Retinal pigment epithelial cell (primary cell): ENCODE data around the gene MPST.

Source experiments
- DNase-seq: peaks from one replicate; pipeline ENCODE4 v3.0.0-alpha.2; 2010; ENCODE audit warnings: low read depth
- H3K4me3 ChIP-seq: 2 replicates; pipeline ENCODE4 v1.5.1; 2011; ENCODE audit warnings: mild to moderate bottlenecking, low read length, control low read depth, moderate library complexity
- TF ChIP-seq, protein P1 (sequence below): conservative IDR thresholded peaks from 2 replicates; pipeline ENCODE4 v1.5.1; 2011; ENCODE audit warnings: low read depth, low read length, control low read depth, inconsistent platforms

MPST gene

DNA sequence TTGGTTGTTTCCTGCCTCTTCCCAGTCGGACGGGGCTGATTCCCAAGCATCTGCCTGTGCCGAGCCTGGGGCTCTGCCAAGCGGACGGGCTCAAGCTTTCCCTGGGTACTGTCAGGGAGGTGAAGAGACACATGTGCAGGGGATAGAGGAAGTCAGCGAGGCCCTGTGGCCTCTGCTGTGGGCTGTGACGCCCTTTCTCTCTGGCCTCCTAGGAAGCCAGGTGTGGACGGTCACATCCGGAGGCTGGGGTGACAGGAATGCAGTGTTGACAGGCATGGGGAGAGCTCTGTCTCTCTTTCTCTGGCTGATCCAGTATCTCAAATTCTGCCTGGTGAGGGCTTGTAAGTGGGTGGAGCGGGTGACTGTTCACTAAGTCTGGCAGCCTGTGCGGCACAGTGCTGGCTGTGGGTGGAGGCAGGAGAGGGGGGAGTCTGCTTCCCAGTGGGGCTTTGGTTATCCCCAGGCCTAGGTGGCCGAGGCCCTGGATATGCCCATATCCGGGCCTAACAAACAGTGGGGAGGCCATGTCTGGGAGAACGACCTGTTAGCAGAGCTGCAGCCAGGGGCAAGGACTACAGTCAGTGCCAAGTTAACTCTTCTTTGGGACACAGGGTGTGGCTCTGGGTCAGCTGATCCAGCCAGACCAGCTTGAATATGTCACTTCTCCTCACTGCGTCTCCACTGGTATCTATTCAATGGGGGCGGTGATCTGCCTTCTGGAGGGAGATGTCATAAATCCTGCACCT, 33.9 kb downstream of the MPST start:
- no peak overlapping the region for H3K4me3 ChIP-seq
- TF ChIP-seq, protein P1, sequence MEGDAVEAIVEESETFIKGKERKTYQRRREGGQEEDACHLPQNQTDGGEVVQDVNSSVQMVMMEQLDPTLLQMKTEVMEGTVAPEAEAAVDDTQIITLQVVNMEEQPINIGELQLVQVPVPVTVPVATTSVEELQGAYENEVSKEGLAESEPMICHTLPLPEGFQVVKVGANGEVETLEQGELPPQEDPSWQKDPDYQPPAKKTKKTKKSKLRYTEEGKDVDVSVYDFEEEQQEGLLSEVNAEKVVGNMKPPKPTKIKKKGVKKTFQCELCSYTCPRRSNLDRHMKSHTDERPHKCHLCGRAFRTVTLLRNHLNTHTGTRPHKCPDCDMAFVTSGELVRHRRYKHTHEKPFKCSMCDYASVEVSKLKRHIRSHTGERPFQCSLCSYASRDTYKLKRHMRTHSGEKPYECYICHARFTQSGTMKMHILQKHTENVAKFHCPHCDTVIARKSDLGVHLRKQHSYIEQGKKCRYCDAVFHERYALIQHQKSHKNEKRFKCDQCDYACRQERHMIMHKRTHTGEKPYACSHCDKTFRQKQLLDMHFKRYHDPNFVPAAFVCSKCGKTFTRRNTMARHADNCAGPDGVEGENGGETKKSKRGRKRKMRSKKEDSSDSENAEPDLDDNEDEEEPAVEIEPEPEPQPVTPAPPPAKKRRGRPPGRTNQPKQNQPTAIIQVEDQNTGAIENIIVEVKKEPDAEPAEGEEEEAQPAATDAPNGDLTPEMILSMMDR, result no peak
- no peak for DNase-seq

DNA sequence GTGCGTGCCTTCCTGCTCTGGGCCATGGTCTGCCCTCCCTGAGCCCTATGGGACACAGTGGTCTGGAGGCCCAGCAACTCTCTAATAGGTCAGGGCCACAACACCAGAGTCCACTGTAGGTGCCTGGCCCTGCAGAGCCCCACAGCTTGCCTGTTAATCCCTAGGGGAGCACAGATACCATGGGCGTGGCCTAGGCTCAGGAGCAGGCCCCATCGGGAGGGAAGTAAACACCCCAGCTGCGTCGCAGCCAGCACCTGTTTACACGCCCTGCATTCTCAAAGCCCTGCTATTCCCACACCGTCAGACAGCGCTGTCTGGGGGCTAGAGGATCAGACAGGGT, 34.5 kb downstream of the MPST start:
- no peak overlapping the region for H3K4me3 ChIP-seq
- no peak for DNase-seq
- TF ChIP-seq, protein P1, result no peak

DNA sequence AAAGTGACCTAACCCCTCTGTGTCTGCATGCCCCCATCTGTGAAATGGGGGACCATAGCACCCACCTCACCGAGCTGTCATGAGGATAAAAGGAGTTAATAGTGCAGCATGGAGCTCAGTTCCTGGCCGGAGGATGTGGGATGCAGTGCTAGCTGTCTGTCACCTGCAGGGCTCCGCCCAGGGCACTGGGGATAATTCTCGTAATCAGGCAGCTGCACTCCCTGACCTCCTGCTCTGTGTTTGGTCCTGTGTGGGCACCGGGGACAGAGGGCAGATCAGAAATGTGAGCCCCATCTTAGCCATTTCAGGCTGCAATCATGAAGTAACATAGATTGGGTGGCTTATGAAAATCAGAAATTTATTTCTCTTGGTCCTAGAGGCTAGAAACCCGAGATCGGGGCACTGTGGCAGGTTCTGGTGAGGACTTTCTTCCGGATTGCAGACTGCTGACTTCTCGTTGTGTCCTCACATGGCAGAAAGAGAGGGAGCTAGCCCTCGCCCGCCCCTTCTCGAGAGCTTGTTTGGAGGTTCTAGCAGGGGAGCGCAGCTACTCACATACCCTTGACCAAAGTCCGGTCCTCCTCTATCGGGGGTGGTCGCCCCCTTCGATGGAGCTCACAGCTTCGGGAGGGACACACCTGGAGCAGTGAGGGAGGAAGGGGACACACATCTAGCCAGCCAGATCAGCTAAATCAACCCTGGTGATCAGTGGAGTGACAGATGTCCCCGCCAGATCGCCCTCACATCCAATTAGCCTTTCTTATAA, 35.2 kb downstream of the MPST start:
- no peak overlapping the region for H3K4me3 ChIP-seq
- no peak for DNase-seq
- TF ChIP-seq, protein P1, result no peak

DNA sequence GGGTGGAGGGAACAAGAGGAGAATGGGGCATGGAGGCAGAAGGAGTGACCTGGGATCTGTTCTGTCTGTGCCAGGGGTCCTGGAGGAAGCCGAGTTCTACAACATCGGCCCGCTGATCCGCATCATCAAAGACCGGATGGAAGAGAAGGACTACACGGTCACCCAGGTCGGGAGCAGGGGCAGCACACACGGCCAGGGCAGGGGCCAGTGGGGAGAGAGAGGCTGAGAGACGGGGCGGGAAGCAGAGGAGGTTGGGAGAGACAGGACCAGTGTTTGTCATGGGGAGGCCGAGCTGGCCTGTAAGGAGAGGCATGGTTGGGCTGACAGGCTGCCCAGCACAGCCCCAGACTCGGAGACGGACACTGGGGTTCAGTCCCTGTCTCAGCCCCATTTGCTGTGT, 36.7 kb downstream of the MPST start:
- no peak for DNase-seq
- H3K4me3 ChIP-seq, result no peak overlapping the region
- TF ChIP-seq, protein P1, result no peak

DNA sequence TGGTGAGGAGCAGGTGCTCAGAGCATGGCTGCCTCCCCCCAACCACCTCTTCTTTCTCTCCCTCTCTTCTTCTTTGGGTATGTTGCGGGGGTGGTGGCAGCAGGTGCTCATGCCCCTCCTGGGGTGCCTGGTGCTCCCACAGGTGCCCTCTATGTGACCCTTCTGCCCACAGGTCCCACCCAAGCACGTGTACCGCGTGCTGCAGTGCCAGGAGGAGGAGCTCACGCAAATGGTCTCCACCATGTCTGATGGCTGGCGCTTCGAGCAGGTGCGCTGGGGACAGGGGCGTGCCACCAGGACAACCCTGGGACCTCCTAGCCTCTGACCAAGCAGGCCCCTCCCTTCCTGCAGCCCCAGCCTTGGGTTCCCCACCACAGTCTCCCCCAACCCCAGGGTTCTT, 37.7 kb downstream of the MPST start:
- DNase-seq, result no peak
- TF ChIP-seq, protein P1, result no peak
- no peak overlapping the region for H3K4me3 ChIP-seq

DNA sequence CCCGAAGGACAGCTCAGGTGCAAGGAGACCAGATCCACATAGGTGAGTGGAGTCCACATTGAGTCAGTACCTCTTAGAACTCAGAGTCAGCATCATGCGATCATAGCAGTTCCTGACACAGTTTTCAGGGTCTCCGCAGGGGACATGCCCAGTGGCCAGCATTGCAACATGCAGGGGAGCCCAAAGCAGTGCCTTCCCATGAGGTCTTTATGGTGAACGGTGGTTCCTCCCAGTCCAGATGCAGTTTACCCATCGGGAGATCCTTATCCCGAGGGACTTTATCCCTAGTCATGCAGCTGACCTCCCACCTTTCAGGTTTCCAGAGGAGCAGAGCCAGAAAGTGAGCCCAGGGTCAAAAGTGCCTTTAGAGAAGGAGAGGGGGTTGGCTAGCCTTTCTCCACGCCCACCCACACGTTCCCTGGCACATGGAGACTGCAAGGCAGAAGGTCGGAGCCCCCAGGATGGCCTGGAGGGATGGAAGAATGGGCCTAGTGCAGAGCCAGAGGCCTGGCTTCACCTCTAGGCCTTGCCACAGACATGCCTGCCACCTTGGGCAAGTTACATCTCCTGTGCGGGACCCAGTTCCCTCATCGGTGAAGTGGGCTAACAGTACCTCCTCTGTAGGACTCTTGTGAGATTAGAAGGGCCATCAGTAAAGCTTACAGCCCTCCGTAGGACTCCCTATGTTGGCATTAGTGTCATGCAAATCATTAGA, 38.4 kb downstream of the MPST start:
- no peak for DNase-seq
- H3K4me3 ChIP-seq, result no peak overlapping the region
- TF ChIP-seq, protein P1, result no peak
